B cell (primary cell): ENCODE results near the gene SOX6. TPM values are rescaled to one million over a fixed set of nuclear protein-coding genes. Genes with fewer than 3 reads are reported as not detected.

Experiments used
- ATAC-seq: fragments of 200-7000 bp; cut with Tn5 transposase; one replicate; pipeline ENCODE4 v1.10.0; 2021; ENCODE audit warnings: low read depth, mild to moderate bottlenecking, moderate number of reproducible peaks, moderate library complexity
- CTCF ChIA-PET: fragments of 350-600 bp; sonication (Branson Sonifier 250); formaldehyde crosslinking; loops from one replicate; lab custom pipeline; 2021; ENCODE audit warnings: antibody characterized with exemption, inconsistent platforms; lab: Charles Lee
- POLR2A ChIA-PET: fragments of 350-600 bp; sonication (Branson Sonifier 250); formaldehyde crosslinking; loops from one replicate; lab custom pipeline; 2021; ENCODE audit warnings: antibody characterized with exemption; lab: Charles Lee
- DNase-seq: peaks from one replicate; pipeline ENCODE4 v3.0.0; 2013
- H2AFZ ChIP-seq: 2 replicates; pipeline ENCODE4 v1.6.1; 2012; ENCODE audit warnings: mild to moderate bottlenecking, low read depth, low read length; ENCODE audit not compliant: insufficient read depth, poor library complexity, severe bottlenecking
- H3K27ac ChIP-seq, 2 donors: 1 replicate in 1 of 2; 2 replicates in 1 of 2; pipeline ENCODE4 v1.5.1; 2012 to 2013; ENCODE audit warnings: low read length in 2 of 2, mild to moderate bottlenecking in 2 of 2, moderate library complexity in 1 of 2
- H3K27me3 ChIP-seq, 4 experiments: fragments of 200-600 bp in 1 of 4; sonication (generic) in 1 of 4; replicated peaks in 1 of 4; 1 replicate in 2 of 4; 2 replicates in 2 of 4; pipeline versions ENCODE4 v1.6.1 to v1.7.0; 2013 to 2016; ENCODE audit warnings: low read length in 3 of 4, mild to moderate bottlenecking in 2 of 4, mixed read lengths in 1 of 4, moderate library complexity in 1 of 4; ENCODE audit not compliant: insufficient read depth in 4 of 4, control insufficient read depth in 3 of 4; ENCODE audit errors: control extremely low read depth in 1 of 4
- H3K36me3 ChIP-seq, 2 experiments: replicated peaks in 1 of 2; 1 replicate in 1 of 2; 2 replicates in 1 of 2; pipeline versions ENCODE4 v1.6.1 to v1.7.1; 2013; ENCODE audit warnings: low read length in 1 of 2; ENCODE audit not compliant: insufficient read depth in 2 of 2, control insufficient read depth in 1 of 2; ENCODE audit errors: control extremely low read depth in 1 of 2, extremely low read depth in 1 of 2
- H3K4me1 ChIP-seq, 2 donors: fragments of 200-600 bp in 1 of 2; sonication (generic) in 1 of 2; 1 replicate in 1 of 2; 2 replicates in 1 of 2; pipeline versions ENCODE4 v1.5.1 to v1.6.1; 2013 to 2017; ENCODE audit warnings: low read length in 2 of 2; ENCODE audit not compliant: control insufficient read depth in 2 of 2, insufficient read depth in 2 of 2
- H3K4me2 ChIP-seq: replicated peaks from 2 replicates; pipeline ENCODE3; 2012; ENCODE audit warnings: mild to moderate bottlenecking, low read depth, low read length; ENCODE audit not compliant: poor library complexity, severe bottlenecking
- H3K4me3 ChIP-seq, 5 experiments: fragments of 200-600 bp in 1 of 5; sonication (generic) in 1 of 5; 1 replicate in 3 of 5; 2 replicates in 2 of 5; pipeline versions ENCODE4 v1.5.1 to v1.7.0; 2011 to 2016; ENCODE audit warnings: low read length in 4 of 5, mild to moderate bottlenecking in 4 of 5, low read depth in 2 of 5, control low read depth in 1 of 5, moderate library complexity in 1 of 5; ENCODE audit not compliant: insufficient read depth in 1 of 5; ENCODE audit errors: control extremely low read depth in 1 of 5, extremely low read depth in 1 of 5
- H3K79me2 ChIP-seq: fragments of 200-600 bp; sonication (generic); one replicate; pipeline ENCODE4 v1.6.0; 2016; ENCODE audit warnings: low read length; ENCODE audit not compliant: control insufficient read depth, insufficient read depth
- H3K9ac ChIP-seq: fragments of 200-600 bp; sonication (generic); 2 replicates; pipeline ENCODE4 v1.6.1; 2017; ENCODE audit warnings: mild to moderate bottlenecking, low read length, moderate library complexity
- H3K9me3 ChIP-seq, 3 donors: one replicate each; pipeline versions ENCODE4 v1.6.1 to v1.7.1; 2013; ENCODE audit warnings: low read length in 2 of 3; ENCODE audit not compliant: control insufficient read depth in 2 of 3, insufficient read depth in 1 of 3; ENCODE audit errors: control extremely low read depth in 1 of 3
- H4K20me1 ChIP-seq: 2 replicates; pipeline ENCODE4 v1.6.0; 2012; ENCODE audit warnings: mild to moderate bottlenecking, low read length; ENCODE audit not compliant: insufficient read depth, control insufficient read depth, poor library complexity, severe bottlenecking
- H3K27ac Mint-ChIP-seq: one replicate; pipeline ENCODE4 v1.8.0; 2021; ENCODE audit warnings: mixed read lengths
- H3K27me3 Mint-ChIP-seq: one replicate; pipeline ENCODE4 v1.8.0; 2021; ENCODE audit warnings: mixed read lengths
- H3K4me1 Mint-ChIP-seq: one replicate; pipeline ENCODE4 v1.8.0; 2021; ENCODE audit warnings: mixed read lengths
- H3K4me3 Mint-ChIP-seq: one replicate; pipeline ENCODE4 v1.8.0; 2021; ENCODE audit warnings: mixed read lengths
- H3K9me3 Mint-ChIP-seq: one replicate; pipeline ENCODE4 v1.8.0; 2022; ENCODE audit warnings: mixed read lengths; ENCODE audit not compliant: insufficient read depth
- CTCF ChIP-seq: fragments of 200-600 bp; IDR thresholded peaks from one replicate; pipeline ENCODE4 v1.8.0; 2022; ENCODE audit warnings: antibody characterized with exemption, mild to moderate bottlenecking
- EZH2 ChIP-seq: IDR thresholded peaks from 2 replicates; pipeline ENCODE4 v1.6.1; 2012; ENCODE audit warnings: borderline replicate concordance, low read depth, mild to moderate bottlenecking, moderate library complexity, low read length; ENCODE audit not compliant: insufficient read depth, poor library complexity, severe bottlenecking
- WGBS: methylation state at CpG from one replicate; pipeline ENCODE4 v1.1.5; 2013; ENCODE audit warnings: missing lambda C conversion rate; ENCODE audit not compliant: insufficient coverage; 5-methylcytosine and 5-hydroxymethylcytosine counted together
- intact Hi-C: fragments of 100-400 bp; cut with micrococcal nuclease; formaldehyde crosslinking; loops from one replicate; pipeline ENCODE4 v1.10.0; 2022
- polyA plus RNA-seq: library from polyadenylated mRNA; depleted of rRNA; stranded (reverse); fragments of >200 nt; gene quantifications from 2 replicates; pipeline ENCODE4 v1.2.3, GENCODE V29; 2012
- total RNA-seq, 2 donors: library from RNA; stranded (reverse); fragments of 120-200 nt in 1 of 2; gene quantifications; 1 replicate in 1 of 2; 2 replicates in 1 of 2; pipeline versions ENCODE4 v1.2.3 to v1.2.4, GENCODE V29; 2013 to 2022

The SOX6 gene
- total and polyA plus RNA-seq, 2 donors (not counting 1 experiment from before 2014, with no cell fraction given) = not detected

- Histone ChIP-seq H3K79me2 (no peaks in the 10 kb centered on the region), H3K4me2 (no peak overlapping the region), H3K4me3 (no peak overlapping the region), H3K27me3 (no peaks in the 10 kb centered on the region), H3K27ac (no peak overlapping the region), H3K9ac (no peak overlapping the region), H3K4me1 (no peaks in the 10 kb centered on the region), H3K9me3 (no peaks in the 10 kb centered on the region), H2AFZ (no peak overlapping the region), H4K20me1 (no peaks in the 10 kb centered on the region), H3K36me3 (no peaks in the 10 kb centered on the region)
- ATAC-seq = no peak
- Mint-ChIP-seq H3K4me3 (no peak overlapping the region), H3K9me3 (no peaks in the 10 kb centered on the region), H3K4me1 (no peaks in the 10 kb centered on the region), H3K27ac (no peak overlapping the region), H3K27me3 (no peaks in the 10 kb centered on the region)
- CTCF ChIA-PET = no interaction called here
- TF ChIP-seq EZH2 (no peak), CTCF (no peak)
- POLR2A ChIA-PET = no interaction called here
- no peak for DNase-seq
- intact Hi-C loops = no loop called here
Measured at GRCh38 chr11:16364254-16364653, 7.9 kb upstream of the SOX6 start.

- H3K36me3 ChIP-seq = no peaks in the 10 kb centered on the region
- POLR2A ChIA-PET = no interaction called here
- intact Hi-C loops = no loop called here
- no peaks in the 10 kb centered on the region for H3K27me3 Mint-ChIP-seq
- no peak overlapping the region for H3K4me2 ChIP-seq
- no peak for DNase-seq
- H3K4me3 ChIP-seq = no peak overlapping the region
- H3K9ac ChIP-seq = no peak overlapping the region
- no peaks in the 10 kb centered on the region for H3K4me1 ChIP-seq
- no peak overlapping the region for H3K27ac Mint-ChIP-seq
- H3K27ac ChIP-seq = no peak overlapping the region
- no peak overlapping the region for H2AFZ ChIP-seq
- no peak overlapping the region for H3K4me3 Mint-ChIP-seq
- ATAC-seq = no peak
- no peaks in the 10 kb centered on the region for H3K79me2 ChIP-seq
- TF ChIP-seq EZH2 (no peak), CTCF (no peak)
- no peaks in the 10 kb centered on the region for H3K27me3 ChIP-seq
- CTCF ChIA-PET = no interaction called here
- 100% methylated on average over 1 of the region's 3 CpGs for WGBS
- H4K20me1 ChIP-seq = no peaks in the 10 kb centered on the region
- no peaks in the 10 kb centered on the region for H3K4me1 Mint-ChIP-seq
- H3K9me3 Mint-ChIP-seq = no peaks in the 10 kb centered on the region
- H3K9me3 ChIP-seq = no peaks in the 10 kb centered on the region
Measured at GRCh38 chr11:16363706-16364105, 7.4 kb upstream of the SOX6 start.
